Activated CD4-positive, alpha-beta T cell treated with anti-CD3 and anti-CD28 coated beads, Interleukin-2, amount 50 U/mL, for 4 hours (primary cell): ENCODE measurements around the gene FSTL5.

Source experiments
- DNase-seq, 2 experiments: peaks; one replicate each; pipeline ENCODE4 v3.0.0-alpha.2; 2020

Gene FSTL5

GRCh38 chr4:162102713-162103112 is 61.1 kb downstream of the FSTL5 start:
- DNase-seq: no peak

DNA sequence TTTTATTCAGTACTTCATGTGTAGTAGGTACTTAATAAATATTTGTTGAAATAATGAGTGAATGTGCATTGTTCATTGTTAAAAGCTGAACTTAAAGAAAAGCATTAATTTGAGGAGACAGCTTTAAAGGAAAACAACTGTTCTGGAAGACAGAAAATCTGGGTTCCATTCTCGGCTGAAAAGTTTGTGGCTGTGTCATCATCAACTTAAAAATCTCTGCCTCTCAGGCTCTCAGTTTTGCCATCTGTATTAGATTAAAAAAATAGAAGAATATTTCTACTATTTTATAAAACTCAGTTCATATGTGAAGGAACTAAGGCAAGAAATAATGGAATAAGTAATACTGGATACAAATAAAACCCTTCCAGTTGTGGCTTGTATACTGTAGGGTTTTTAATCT is 62.5 kb downstream of the FSTL5 start:
- no peak for DNase-seq

- no peak for DNase-seq
Measured at GRCh38 chr4:162075726-162076125, 88.1 kb downstream of the FSTL5 start.

GRCh38 chr4:162061214-162061613 is 102.6 kb downstream of the FSTL5 start:
- DNase-seq: no peak

GRCh38 chr4:162059656-162060055 is 104.1 kb downstream of the FSTL5 start:
- no peak for DNase-seq

- DNase-seq: no peak
Measured at GRCh38 chr4:162056990-162057389, 106.8 kb downstream of the FSTL5 start.

DNA sequence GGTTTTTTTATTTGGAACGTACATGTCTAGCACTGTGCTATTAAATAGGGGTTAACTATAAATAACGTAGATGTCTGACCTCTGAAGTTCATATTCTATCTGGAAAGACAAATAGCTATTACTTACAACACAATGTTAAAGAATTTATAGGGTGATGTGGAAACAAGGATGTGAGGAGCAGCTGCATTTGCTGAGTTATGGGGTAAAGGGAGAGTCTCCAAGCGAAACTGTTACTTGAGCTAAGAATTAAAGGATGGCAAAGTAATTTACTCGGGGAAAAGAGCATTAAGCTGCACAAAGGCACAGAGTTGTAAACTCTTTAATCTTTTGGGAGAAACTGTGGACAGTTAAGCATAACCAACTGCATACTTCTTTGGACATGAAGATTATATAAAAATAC is 117.7 kb downstream of the FSTL5 start:
- DNase-seq: no peak

DNA sequence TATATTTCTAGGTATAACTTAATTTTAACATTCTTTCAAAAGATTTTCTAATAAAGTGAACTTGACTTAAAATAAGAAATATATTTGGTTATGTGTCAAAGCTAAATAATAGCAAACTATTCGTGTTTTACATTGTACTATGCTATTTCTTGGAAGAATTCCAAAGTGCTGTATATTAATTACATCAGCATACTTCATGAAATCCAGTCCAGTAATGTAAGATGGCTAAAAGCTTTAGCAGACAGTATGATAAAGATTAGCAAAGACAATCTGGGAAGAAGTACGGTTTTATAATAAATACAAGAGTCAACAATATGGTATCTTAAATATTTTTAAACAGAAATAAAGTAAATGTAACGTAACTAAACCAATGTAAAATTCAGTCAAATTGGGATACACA is 125.7 kb downstream of the FSTL5 start:
- DNase-seq: no peak

GRCh38 chr4:162017863-162018262 is 145.9 kb downstream of the FSTL5 start:
- no peak for DNase-seq

DNA sequence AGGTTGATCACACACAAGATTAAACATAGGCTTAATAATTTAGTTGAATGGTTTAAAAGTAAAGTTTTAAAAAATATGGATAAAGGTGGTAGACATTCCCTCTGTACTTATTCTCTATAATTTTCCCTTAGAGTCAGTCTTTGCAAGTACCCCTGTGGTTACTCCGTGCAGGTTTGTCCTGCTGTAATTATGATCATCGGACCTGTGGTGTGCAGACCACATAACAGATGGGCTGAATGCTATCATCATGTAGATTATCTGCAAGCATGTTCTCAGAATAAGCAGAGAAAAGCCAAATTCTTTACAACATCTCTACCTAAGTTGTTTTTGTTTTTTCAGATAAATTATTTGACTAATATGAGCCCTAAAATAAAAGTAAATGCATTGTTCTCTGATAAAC is 146.8 kb downstream of the FSTL5 start:
- no peak for DNase-seq

GRCh38 chr4:162016219-162016618 is 147.6 kb downstream of the FSTL5 start:
- no peak for DNase-seq

- DNase-seq: no peak
Measured at GRCh38 chr4:162015090-162015489, 148.7 kb downstream of the FSTL5 start.

- no peak for DNase-seq
Measured at GRCh38 chr4:162011089-162011488, 152.7 kb downstream of the FSTL5 start.

GRCh38 chr4:162010362-162010761 is 153.4 kb downstream of the FSTL5 start:
- DNase-seq: no peak

DNA sequence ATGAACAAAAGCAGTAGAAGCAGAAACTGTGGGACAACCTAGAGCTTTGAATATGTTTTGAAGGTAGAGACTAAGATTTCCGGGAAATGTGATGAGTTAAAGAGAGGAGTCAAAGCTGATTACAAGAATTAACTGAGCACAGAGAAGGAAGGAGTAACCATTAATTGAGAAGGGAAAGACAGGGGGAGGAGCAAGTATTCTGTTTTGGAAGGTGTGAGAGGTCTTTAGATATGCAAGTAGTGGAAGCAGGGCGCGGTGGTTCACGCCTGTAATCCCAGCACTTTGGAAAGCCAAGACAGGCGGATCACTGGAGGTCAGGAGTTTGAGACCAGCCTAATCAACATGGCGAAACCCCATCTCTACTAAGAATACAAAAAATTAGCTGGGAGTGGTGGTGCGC is 171.5 kb downstream of the FSTL5 start:
- DNase-seq: no peak

DNA sequence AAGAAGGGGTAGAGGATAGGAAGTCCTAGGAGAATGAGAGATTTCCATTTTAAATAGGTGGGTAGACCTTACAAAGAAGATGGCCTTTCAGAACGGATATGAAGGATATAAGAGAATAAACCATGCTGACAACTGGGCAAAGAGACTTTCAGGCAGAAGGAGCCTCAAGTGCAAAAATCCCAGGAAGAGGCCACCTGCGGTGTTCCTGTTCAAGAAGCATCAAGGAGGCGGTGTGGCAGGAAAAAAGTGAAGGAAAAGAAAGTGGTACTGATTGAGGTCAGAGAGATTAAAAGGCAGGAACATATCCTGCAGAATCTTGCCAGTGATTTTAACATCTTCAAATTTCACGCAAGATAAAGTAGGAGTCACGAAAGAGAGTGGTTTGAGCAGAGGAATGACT is 172.0 kb downstream of the FSTL5 start:
- DNase-seq: no peak

- no peak for DNase-seq
Measured at GRCh38 chr4:161990721-161991120, 173.1 kb downstream of the FSTL5 start.

DNA sequence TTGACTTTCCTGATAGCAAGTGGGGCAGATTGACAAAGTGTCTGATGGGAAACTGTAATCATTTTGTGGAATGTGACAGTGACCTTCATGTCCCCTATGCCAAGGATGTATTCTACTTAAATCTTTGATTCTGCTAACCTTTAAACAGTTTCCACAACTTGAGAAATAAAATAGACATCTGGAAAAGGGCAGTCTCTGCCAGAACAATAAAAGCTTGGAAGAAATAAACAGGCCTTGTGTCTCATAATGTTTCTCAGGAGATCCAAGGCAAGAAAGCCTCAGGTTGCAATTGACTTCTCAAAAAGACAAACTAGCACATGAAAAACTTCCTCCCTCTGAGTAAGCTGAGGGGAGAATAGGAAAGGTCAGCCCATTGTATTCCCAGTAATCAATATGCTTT is 174.9 kb downstream of the FSTL5 start:
- no peak for DNase-seq

- no peak for DNase-seq
Measured at GRCh38 chr4:161987611-161988010, 176.2 kb downstream of the FSTL5 start.

- no peak for DNase-seq
Measured at GRCh38 chr4:161952382-161952781, 211.4 kb downstream of the FSTL5 start.

GRCh38 chr4:161949946-161950725 is 213.7 kb downstream of the FSTL5 start:
- DNase-seq: no peak

GRCh38 chr4:161948026-161948770 is 215.6 kb downstream of the FSTL5 start:
- no peak for DNase-seq

DNA sequence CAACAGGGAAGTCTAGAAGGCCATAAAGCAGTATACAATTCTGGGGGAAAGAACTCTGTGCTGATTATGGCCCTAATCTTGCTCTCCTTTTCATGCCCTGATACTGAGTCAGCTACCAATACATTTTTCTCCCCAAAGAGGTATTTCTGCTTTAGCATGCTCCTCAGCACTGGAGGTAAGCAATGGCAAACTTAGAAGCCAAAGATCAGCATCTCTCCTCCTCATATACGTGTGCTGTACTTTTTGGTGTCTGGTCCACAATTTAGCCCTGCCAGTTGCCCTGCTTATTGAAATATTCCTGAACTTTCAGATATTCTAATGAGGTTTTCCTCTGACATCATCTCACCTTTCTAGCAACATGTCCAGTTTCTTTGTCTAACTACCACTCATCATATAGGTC is 226.2 kb downstream of the FSTL5 start:
- DNase-seq: no peak
